Activated T-cell treated with anti-CD3 and anti-CD28 coated beads for 1 hour (primary cell): Measurements from ENCODE around the gene IL17RD.

Experiments
- DNase-seq: peaks from one replicate; pipeline ENCODE4 v3.0.0-alpha.2; 2020; ENCODE audit warnings: low read depth

IL17RD gene

DNA sequence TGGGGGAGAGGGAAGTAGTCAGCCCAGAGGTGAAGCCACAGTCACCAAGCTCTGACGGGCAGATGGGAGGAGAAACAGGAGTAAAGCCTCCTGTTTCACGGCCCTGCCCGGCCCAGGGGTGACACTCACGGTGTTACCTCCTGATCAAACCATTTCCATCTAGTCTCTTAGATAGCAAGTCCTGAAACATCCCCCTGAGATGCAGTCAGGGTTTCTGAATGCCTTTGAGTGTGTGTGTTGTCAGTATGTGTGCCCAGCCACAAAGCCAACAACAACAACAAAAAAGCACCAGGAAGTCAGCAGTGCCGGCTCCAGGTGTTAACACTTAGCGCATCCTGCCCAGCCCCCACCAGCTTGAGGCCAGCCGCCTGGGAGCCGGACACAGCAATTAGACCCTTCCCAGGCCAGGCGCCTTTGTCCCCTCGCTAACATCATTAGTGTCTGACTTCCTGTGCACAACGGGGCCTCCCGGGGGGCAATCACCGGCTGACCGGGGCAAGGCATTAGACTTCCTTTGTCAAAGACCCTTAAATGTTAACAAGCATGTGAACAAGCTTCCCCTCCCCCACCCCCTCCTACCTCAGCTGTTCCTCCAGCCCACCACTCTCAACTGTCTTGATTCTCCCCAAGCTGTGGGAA is 34.5 kb downstream of the IL17RD start:
- DNase-seq: no peak

DNA sequence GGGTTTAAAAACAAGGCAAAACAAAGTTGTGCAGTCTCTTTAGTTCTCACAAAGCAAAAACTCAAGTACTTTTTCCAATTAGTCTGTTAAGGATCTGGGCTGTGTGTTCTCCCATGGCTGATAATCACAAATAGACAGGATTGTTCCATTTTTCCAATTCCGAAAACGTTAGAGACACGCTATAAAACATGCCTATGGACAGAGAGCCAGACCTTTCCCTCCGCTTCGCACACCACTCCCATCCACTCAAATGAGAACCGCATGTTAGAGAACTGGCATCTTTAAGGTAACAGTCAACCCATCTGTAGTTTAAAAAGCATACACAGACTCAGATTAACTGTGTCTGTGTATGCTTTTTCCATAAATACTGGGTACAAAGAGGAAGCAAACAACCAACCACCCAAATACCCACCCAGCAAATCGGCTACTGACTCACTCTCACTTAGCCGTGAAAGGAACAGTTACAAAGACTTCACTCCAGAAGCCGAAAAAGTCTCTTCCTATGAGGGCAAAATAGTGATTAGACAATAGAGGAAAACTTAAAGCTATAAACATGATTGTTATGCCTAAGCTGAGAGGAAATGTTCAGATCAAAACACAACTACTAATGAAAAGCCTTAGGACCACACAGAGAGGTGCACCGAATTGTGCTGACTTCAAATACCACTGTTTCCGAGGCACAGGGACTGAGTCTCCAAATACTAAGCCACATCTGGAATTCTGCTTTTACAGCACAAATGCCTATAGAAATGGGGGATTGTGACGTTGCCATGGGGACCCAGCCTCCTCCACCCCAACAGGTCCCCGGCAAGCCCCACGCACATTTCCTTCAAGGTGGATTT is 36.1 kb downstream of the IL17RD start:
- no peak for DNase-seq

DNA sequence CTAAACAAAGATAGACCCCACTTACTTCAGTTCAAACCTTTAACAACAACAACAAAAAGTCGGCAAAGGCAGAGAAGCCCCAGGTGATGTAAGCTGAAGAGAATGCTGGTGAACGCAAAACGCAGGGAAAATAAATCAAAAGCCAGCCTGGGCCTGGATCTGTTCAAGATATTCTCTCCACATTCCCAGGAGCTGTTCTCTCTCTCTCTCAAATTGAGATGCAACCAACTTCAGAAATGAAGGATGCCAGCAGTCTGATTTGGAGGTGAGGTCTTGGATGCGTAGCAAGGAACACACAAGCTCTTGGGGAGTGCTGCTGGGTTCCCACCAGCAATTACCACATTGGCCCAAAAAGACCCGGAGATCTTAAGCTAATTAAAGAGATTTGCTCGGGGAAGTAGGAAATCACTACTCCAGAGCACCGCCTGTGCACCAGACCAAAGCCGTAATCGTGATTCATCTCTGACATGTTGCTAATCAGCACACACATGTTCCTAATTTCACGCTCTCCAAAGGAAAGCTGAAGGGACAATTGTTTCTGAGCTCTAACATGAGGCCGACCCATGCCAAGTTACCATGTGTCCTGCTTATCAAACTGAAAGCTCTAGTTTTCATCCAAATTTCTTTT is 37.1 kb downstream of the IL17RD start:
- no peak for DNase-seq

- DNase-seq: no peak
Measured at GRCh38 chr3:57126244-57126643, 38.9 kb downstream of the IL17RD start.

DNA sequence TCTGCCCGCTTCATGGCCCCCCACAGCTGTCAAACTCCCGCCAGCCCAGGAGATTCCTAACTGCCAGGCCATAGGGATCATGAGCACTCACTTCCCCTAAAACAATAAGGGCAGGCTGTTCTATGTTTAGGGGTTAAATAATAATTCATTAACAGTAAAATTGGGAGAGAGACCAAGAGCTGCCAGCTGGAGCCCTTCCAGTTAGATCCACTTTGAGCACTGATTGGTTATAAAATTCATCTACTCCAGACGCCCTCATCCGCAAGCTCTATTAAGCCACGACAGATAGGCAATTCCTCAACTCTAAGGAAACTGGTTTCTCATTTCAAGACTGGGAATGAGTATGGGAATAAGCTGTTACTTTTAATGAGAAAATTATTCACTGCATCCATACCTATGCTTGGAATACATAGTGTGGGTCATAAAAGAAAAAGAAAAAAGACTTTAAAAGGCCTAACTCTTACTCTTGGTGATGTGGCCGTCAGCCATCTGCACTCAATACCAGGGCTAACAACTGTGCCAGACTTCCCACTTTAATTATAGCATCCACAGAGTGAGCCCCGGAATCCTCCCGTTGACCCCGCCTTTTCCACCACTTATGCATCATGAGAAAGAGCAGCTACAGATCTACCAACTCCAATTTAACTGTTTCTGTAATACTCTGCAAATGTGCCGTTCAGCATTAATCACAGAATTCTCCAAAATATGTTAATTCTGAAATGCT is 44.5 kb downstream of the IL17RD start:
- no peak for DNase-seq

- DNase-seq: no peak
Measured at GRCh38 chr3:57120040-57120439, 45.1 kb downstream of the IL17RD start.

- no peak for DNase-seq
Measured at GRCh38 chr3:57118254-57118653, 46.9 kb downstream of the IL17RD start.

DNA sequence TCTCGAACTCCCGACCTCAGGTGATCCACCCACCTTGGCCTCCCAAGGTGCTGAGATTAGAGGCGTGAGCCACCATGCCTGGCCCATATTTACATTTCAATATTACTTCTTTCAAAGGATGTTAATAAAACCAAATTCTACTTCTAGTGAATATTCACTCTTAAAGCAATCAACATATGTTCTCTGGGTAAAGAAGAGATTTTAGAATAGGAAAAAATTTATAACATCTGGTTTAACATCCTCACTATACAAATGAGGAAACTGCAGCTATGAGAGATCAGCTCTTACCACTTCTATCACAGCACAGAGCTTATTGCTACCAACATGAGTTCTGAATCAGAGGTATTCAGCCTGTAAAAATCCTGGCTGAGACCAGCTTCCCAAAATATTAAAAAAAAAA is 48.7 kb downstream of the IL17RD start:
- no peak for DNase-seq

DNA sequence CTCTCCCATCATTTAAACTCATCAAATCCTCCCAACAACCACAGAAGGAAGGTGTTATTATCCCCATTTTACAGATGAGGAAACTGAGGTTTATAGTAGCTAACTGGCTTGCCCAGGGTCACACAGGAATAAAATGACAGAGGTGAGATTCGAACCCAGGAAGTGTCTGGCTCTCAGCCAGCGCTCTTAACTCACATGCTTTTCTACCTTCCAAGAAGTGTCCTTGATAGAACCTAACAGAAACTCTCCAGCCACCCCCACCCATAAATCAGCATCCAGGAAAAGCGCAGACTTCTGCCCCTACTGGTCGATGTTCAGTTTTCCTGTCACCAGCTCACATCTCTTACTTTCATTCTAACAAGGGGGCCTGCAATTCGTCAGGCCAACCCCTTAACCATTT is 52.9 kb downstream of the IL17RD start:
- DNase-seq: no peak

- no peak for DNase-seq
Measured at GRCh38 chr3:57110798-57111197, 54.4 kb downstream of the IL17RD start.

DNA sequence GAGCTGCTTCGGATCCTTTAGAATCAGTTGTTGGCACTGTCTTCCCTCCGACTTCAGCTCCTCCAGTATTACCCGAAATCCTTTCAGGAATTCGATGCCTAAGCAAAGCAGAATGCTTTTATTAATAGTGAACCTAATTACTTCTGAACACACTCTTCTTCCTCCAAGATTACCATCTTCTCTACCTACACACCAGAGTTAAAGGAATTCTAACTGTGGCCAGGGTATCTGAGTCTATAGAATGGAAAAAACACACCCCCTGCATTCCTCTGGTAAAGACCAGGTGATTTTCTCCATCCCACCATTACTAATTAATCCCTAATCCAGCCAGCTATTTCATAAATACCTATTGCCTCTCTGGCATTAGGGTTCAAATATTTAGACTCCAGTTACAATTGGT is 54.9 kb downstream of the IL17RD start:
- DNase-seq: no peak

DNA sequence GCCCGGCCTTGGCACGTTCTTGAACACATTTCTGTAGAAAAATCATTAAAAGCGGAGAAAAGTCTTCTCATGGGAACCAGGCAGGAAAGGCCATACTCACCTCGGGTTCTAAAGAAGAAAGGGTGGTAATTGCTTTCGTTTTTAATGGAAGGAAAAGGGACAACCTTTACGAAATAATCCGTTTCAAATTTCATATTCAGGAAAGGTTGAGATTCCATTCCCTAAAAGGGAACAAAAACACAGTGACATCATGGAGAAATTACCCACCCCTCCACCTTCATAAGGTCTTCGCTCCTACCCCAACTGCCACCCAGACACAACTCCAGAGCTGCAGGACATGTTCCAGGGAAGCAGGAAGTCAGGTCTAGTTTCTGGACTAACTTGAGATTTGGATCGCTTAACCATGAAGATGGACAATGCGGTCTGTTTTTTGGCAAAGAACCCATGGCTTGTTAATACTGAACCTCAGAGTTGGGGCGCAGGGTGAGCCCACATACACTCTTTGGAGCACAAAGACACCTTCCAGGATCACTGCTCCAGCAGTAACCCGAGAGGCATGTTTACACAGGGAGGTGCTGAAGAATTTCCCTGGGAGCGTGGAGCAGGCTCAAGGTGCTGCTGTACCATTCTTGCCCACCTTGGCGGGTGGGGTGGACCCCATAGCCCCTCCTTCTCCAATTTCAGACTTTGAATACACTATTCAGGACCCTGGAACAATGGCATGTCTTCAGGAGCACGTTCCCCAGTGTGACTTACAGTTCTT is 55.5 kb downstream of the IL17RD start:
- DNase-seq: no peak

GRCh38 chr3:57108684-57109083 is 56.5 kb downstream of the IL17RD start:
- no peak for DNase-seq

- DNase-seq: no peak
Measured at GRCh38 chr3:57105585-57105984, 59.6 kb downstream of the IL17RD start.

- DNase-seq: peak; percentile 44
Measured at GRCh38 chr3:57100046-57100695, 65.0 kb downstream of the IL17RD start.

DNA sequence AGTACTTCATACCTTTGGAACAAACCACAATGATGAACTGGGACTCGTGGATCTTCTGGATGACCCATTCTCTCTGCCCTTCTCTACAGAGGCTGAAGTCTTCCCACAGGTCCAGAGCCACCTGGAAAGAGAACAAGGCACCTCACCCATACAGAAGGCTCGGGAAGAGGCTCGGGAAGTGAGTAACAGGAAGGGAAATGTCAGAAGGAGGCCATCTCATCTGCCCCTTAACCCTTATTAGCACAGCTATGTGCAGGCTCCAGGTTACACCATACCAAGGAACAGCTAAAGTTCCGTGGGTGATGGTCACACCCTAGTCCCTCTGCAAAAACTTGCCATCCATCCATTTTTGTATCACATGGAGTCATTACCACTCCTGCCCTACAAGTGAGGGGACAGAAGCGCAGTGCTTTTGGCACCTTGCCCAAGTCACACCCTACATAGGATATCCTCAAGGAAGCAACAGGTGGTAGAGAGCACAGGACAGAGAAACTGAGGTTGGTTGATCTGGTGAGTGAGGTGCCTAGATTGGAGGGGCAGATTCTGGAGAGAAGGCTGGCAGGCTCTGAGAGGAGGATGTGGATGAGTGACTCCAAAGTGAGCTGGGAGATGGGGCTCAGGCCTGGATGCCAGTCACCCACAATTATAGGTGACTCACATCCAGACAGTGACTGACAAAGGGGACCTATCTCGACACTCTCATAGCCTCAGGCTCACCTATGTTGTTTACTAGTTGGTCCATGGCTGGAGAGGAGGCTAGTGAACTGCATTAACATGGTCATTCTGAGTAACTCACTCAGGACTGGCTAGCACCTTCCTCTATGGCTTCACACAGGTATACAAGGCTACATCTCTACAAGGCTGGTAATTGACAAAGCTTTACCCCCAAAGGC is 66.5 kb downstream of the IL17RD start:
- DNase-seq: no peak

DNA sequence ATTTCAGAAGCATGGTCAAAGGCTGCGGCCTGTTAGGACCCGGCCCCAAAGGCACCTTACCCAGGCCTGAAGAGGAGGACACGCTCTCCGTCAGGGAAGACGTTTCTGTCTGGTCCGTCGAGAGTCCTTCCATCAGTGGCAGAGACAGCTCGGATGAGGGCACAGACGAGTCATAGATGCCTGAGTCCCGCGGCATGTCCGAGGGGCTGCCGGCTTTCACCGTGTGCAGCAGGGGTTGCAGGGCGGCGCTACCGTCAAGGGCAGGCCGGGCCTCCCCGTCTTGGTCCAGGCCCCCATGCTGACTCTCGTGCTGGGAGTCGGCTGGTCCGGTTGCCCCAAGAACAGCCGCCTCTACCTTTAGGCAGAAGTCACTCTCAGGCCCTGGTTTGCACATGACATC is 67.6 kb downstream of the IL17RD start:
- DNase-seq: no peak

- DNase-seq: no peak
Measured at GRCh38 chr3:57095363-57095762, 69.8 kb downstream of the IL17RD start.

DNA sequence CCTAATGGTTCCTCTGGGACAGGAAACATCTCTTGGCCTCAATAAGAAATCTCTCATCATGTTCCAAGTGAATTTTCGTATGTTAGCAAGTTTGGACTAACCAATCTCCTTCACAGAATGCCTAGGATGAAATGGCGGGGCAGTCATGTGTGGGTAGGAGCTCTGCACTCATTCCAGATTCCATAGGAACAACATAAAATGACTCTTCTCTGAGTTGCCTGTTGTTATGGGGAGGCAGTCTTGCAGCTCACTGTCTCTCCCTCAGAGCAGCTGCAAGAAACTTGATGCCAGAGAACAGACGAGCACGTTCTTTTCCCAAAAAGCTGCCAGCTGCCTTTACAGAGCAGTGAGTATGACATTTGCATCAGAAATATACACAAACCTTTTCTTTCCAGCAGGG is 70.6 kb downstream of the IL17RD start:
- DNase-seq: no peak

- DNase-seq: no peak
Measured at GRCh38 chr3:57093971-57094535, 71.1 kb downstream of the IL17RD start.
